ENCODE results near the gene CA12.

The CA12 gene

GRCh38 chr15:63288778-63289378 is 92.8 kb downstream of the CA12 start:
- DNase-seq (ENCODE audit: low read depth) = peak; percentile 56
- H3K4me3 ChIP-seq (ENCODE audit: low read length) = no peak overlapping the region

GRCh38 chr15:63288342-63288741 is 93.3 kb downstream of the CA12 start:
- no peak for DNase-seq (ENCODE audit: low read depth)
- no peak for TF ChIP-seq CTCF (conservative IDR thresholded peaks at IDR 0.05; ENCODE audit: low read length)
- no peak overlapping the region for H3K4me3 ChIP-seq (ENCODE audit: low read length)

More at GRCh38 chr15:63288778-63289378, 92.8 kb downstream of the CA12 start:
- TF ChIP-seq CTCF (conservative IDR thresholded peaks at IDR 0.05; ENCODE audit: low read length) = peak; percentile 90

- no peak overlapping the region for H3K4me3 ChIP-seq (ENCODE audit: low read length)
- DNase-seq (ENCODE audit: low read depth) = peak; percentile 14
- no peak for TF ChIP-seq CTCF (conservative IDR thresholded peaks at IDR 0.05; ENCODE audit: low read length)
These were observed 94.5 kb downstream of the CA12 start for GRCh38 chr15:63287109-63287508.

GRCh38 chr15:63284335-63284734 is 97.3 kb downstream of the CA12 start:
- TF ChIP-seq CTCF (conservative IDR thresholded peaks at IDR 0.05; ENCODE audit: low read length) = no peak
- no peak overlapping the region for H3K4me3 ChIP-seq (ENCODE audit: low read length)
- no peak for DNase-seq (ENCODE audit: low read depth)

- H3K4me3 ChIP-seq (ENCODE audit: low read length) = no peak overlapping the region
- DNase-seq (ENCODE audit: low read depth) = no peak
- no peak for TF ChIP-seq CTCF (conservative IDR thresholded peaks at IDR 0.05; ENCODE audit: low read length)
These were observed 98.5 kb downstream of the CA12 start for GRCh38 chr15:63283126-63283525.

- H3K4me3 ChIP-seq (ENCODE audit: low read length) = peak overlapping the region; percentile 83
- DNase-seq (ENCODE audit: low read depth) = no peak
- no peak for TF ChIP-seq CTCF (conservative IDR thresholded peaks at IDR 0.05; ENCODE audit: low read length)
These were observed 103.7 kb downstream of the CA12 start for GRCh38 chr15:63277893-63278456.
